Measurements from ENCODE around the gene TMEM175.

TMEM175 gene

DNA sequence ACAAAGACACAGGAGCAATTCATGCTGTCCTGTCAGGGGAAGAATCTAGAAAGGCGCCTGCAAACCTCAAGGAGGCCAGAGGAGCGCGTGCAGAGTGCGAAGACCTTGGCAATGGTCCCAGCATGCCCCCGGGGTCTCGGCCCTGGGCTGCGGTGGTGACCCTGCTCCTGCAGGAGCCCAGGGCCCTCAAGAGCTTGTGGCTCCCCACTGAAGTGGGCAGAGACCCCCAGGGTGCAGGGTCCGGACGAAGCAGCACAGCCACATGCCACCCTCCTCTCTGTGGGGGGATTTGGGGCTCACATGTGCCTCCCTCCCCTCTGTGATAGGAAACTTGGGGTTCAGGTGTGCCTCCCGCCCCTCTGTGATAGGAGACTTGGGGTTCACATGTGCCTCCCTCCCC lies 39.5 kb upstream of the TMEM175 start:
- no peaks in the 10 kb centered on the region for H3K4me1 ChIP-seq (ENCODE audit: insufficient read depth, low read length)
- no peak overlapping the region for H3K4me3 ChIP-seq (ENCODE audit: low read length)
- H3K27me3 ChIP-seq (ENCODE audit: insufficient read depth, low read length) = no peaks in the 10 kb centered on the region
- peaks cover 48% of the 10 kb centered on the region for H3K36me3 ChIP-seq (ENCODE audit: insufficient read depth, low read length)
- no peaks in the 10 kb centered on the region for H3K9me3 ChIP-seq (ENCODE audit: low read length)
- H2AFZ ChIP-seq (ENCODE audit: low read depth, low read length) = no peak overlapping the region

DNA sequence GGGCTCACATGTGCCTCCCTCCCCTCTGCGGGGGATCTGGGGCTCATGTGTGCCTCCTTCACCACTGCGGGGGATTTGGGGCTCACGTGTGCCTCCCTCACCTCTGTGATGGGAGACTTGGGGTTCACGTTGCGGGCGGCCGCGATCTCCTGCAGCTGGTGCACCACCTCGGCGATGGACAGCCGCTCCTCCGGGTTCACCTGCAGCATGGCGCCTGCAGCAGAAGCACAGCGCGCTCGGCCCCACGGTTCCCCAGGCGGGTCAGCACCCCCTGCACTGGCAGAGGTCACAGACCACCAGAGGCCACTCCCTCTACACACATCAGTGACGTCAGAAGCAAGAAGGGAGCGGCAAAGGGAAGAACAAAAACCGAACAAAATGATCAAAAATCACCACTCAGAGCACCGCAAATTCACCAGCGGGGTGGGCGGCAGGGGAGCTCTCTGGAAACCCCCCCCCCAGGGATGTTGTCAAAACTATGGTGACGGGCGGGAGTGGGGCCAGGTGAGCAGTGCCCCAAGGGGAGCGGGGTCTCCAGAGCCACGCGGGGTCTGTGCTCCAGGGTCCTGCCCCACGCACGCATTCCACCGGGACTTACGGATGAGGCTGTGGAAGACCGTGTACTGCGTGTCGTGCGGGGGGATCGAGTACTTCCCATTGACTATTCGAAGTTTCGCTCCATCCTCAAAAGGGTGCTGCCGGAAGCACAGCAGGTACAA lies 38.8 kb upstream of the TMEM175 start:
- Histone ChIP-seq H3K4me3 (ENCODE audit: low read length) (no peak overlapping the region), H3K36me3 (ENCODE audit: insufficient read depth, low read length) (peaks cover 46% of the 10 kb centered on the region)

DNA sequence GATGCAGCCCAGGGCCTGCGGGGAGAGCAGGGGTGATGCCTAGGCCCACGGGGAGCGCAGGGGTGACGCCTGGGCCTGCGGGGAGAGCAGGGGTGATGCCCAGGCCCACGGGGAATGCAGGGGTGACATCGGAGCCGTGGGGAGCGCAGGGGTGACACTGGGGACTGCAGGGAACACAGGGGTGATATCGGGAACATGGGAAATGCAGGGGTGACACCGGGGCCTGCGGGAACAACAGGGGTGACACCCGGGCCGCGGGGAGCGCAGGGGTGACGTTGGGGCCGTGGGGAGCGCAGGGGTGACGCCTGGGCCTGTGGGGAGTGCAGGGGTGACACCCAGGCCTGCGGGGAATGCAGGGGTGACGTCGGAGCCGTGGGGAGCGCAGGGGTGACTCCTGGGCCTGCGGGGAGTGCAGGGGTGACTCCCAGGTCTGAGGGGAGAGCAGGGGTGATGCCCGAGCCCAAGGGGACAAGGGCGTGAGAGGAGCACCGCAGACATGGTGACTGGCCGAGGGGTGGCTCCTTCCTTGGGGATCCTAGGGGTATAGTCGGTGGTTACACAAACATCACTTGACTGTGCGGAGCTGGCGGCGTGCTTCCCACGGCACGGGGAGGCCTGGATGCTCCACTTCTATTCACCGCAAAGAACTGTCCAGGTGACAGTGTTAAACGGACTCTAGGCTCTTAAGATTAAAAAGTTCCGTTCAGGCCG lies 38.1 kb upstream of the TMEM175 start:
- Histone ChIP-seq H3K4me1 (ENCODE audit: insufficient read depth, low read length) (no peaks in the 10 kb centered on the region), H3K9me3 (ENCODE audit: low read length) (no peaks in the 10 kb centered on the region), H3K4me3 (ENCODE audit: low read length) (no peak overlapping the region), H2AFZ (ENCODE audit: low read depth, low read length) (no peak overlapping the region), H3K27me3 (ENCODE audit: insufficient read depth, low read length) (no peaks in the 10 kb centered on the region), H3K36me3 (ENCODE audit: insufficient read depth, low read length) (peaks cover 42% of the 10 kb centered on the region)

More for the DNA sequence above, 38.8 kb upstream of the TMEM175 start:
- Histone ChIP-seq H2AFZ (ENCODE audit: low read depth, low read length) (no peak overlapping the region), H3K4me1 (ENCODE audit: insufficient read depth, low read length) (no peaks in the 10 kb centered on the region), H3K27me3 (ENCODE audit: insufficient read depth, low read length) (no peaks in the 10 kb centered on the region), H3K9me3 (ENCODE audit: low read length) (no peaks in the 10 kb centered on the region)

DNA sequence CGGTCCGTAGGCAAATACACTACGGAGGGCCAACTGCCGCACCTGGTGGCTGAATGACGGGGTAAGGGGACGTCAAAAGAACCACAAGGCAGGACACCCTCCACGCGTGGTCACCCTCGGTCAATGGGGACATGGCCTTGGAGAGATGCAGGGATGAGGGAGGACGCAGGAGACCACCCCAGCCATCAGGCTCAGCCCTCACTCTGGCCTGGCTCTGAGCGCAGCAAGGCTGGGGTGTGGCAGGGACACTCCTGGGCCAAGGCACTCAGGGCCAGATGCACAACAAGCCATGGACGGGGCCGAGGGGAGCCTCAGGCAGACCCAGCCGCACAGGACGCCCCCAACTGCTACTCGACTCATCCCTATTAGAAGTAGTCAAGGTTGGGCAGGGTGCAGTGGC lies 36.7 kb upstream of the TMEM175 start:
- Histone ChIP-seq H2AFZ (ENCODE audit: low read depth, low read length) (no peak overlapping the region), H3K4me1 (ENCODE audit: insufficient read depth, low read length) (no peaks in the 10 kb centered on the region), H3K36me3 (ENCODE audit: insufficient read depth, low read length) (peaks cover 38% of the 10 kb centered on the region), H3K9me3 (ENCODE audit: low read length) (no peaks in the 10 kb centered on the region), H3K27me3 (ENCODE audit: insufficient read depth, low read length) (no peaks in the 10 kb centered on the region), H3K4me3 (ENCODE audit: low read length) (no peak overlapping the region)

DNA sequence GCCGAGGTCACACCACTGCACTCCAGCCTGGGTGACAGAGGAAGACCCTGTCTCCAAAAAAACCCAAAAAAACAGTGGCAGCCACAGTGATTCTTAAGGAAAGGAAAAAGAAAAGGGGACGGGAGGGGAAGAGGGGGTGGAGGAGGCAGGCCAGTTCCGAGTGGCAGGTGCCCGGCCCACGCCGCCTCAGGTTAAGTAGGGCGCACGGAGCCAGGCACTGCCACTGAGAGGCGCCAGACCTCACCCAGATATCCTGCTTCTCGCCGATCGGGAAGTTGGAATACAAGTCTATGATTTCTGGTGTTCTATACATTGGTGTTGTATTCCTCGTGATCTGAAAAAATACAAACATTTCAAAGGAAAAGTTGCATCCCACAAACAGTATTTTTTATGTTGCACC lies 36.0 kb upstream of the TMEM175 start:
- peaks cover 36% of the 10 kb centered on the region for H3K36me3 ChIP-seq (ENCODE audit: insufficient read depth, low read length)
- no peaks in the 10 kb centered on the region for H3K9me3 ChIP-seq (ENCODE audit: low read length)
- no peaks in the 10 kb centered on the region for H3K27me3 ChIP-seq (ENCODE audit: insufficient read depth, low read length)

DNA sequence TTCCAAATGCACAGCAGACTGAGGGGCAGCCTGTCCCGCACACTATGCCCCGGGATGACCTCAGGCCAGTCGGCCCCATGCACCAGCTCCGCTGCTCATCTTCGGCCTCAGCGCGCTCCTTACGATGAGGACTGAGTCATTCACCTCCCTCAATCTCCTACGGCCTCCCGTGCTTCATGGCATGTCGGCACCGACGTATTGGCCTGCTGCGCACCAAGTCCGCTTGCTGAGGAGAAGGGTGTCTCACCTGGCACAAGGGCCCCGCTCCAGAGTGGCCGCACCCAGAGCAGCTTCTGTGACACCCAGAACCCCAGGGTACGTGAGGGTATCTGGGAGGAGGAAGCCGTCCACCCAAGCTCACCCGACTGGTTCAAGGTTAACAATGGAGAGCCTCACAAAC lies 35.6 kb upstream of the TMEM175 start:
- Histone ChIP-seq H3K9me3 (ENCODE audit: low read length) (no peaks in the 10 kb centered on the region), H3K27me3 (ENCODE audit: insufficient read depth, low read length) (no peaks in the 10 kb centered on the region), H3K36me3 (ENCODE audit: insufficient read depth, low read length) (peaks cover 36% of the 10 kb centered on the region), H3K4me3 (ENCODE audit: low read length) (no peak overlapping the region), H3K4me1 (ENCODE audit: insufficient read depth, low read length) (no peaks in the 10 kb centered on the region), H2AFZ (ENCODE audit: low read depth, low read length) (no peak overlapping the region)

More for the DNA sequence above, 36.0 kb upstream of the TMEM175 start:
- Histone ChIP-seq H2AFZ (ENCODE audit: low read depth, low read length) (no peak overlapping the region), H3K4me3 (ENCODE audit: low read length) (no peak overlapping the region), H3K4me1 (ENCODE audit: insufficient read depth, low read length) (no peaks in the 10 kb centered on the region)

DNA sequence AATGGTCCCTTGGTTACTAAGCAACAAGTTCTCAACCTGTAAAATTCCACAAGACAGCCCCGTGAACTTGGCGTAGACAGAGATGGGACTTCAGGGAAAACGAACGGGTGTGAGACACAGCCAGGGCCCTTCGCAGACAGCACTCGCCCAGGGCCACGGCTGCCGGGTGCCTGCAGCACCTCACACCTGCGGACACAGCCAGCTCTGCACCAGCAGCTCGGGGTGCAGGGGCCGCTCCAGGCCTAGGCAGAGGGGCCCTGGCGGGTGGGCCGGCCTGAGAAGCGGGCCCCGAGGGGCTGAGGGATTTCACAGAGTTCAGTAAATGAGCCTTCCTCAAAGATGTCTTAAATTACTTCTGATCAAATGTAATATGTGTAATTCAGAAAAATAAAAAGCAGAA lies 34.1 kb upstream of the TMEM175 start:
- no peaks in the 10 kb centered on the region for H3K4me1 ChIP-seq (ENCODE audit: insufficient read depth, low read length)
- no peaks in the 10 kb centered on the region for H3K9me3 ChIP-seq (ENCODE audit: low read length)
- no peak overlapping the region for H3K4me3 ChIP-seq (ENCODE audit: low read length)
- no peak overlapping the region for H2AFZ ChIP-seq (ENCODE audit: low read depth, low read length)
- H3K27me3 ChIP-seq (ENCODE audit: insufficient read depth, low read length) = no peaks in the 10 kb centered on the region
- peaks cover 33% of the 10 kb centered on the region for H3K36me3 ChIP-seq (ENCODE audit: insufficient read depth, low read length)

DNA sequence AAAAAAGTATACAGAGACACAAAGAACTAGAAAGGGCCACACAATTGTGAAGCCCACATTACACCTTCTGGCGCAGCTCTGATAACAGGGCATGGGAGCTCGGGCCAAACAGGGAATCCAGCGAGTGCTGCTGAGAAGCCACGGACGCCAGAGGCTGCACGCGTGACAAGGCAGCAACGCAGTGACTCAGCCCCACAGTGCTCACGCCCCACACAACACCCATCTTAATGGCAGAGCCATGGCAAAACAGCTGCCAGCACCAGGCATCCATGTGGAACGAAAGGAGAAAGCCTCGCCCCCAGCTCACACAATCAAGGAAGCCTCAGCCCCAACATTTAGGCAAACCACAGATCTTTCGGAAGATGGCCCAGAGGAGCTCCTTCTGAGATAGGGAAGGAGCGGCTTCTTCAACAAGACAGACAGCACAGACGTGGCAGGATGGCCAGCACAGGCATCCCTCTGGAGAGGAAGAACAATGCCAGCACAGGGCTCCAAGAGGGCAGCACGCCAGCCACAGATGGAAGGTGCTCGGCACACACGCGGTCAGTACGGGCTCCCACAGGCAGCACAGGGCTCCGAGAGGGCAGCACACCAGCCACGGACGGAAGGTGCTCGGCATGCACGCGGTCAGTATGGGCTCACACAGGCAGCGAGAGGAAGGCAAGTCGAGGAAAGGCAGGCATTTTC lies 33.2 kb upstream of the TMEM175 start:
- Histone ChIP-seq H3K4me3 (ENCODE audit: low read length) (no peak overlapping the region), H3K4me1 (ENCODE audit: insufficient read depth, low read length) (no peaks in the 10 kb centered on the region), H3K36me3 (ENCODE audit: insufficient read depth, low read length) (peaks cover 29% of the 10 kb centered on the region), H3K9me3 (ENCODE audit: low read length) (no peaks in the 10 kb centered on the region), H2AFZ (ENCODE audit: low read depth, low read length) (no peak overlapping the region), H3K27me3 (ENCODE audit: insufficient read depth, low read length) (no peaks in the 10 kb centered on the region)

DNA sequence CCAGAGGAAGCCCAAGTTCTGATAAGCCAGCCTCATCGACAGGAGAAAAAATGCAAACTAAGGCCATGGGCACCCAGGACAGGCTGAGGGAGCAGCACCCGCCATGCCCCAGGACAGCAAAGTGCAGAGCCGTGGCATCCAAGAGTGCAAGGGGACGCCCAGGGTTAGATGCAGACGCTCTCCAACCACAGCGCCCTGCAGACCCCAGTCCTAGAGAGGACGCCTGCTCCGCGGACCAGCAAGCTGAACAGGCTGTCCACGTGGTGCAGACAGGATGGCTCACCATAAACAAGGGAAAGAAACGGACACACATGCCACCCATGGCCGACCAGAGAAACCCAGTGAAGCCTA lies 32.7 kb upstream of the TMEM175 start:
- no peak overlapping the region for H3K4me3 ChIP-seq (ENCODE audit: low read length)
- no peaks in the 10 kb centered on the region for H3K9me3 ChIP-seq (ENCODE audit: low read length)
- H3K4me1 ChIP-seq (ENCODE audit: insufficient read depth, low read length) = no peaks in the 10 kb centered on the region
- H2AFZ ChIP-seq (ENCODE audit: low read depth, low read length) = no peak overlapping the region
- H3K27me3 ChIP-seq (ENCODE audit: insufficient read depth, low read length) = no peaks in the 10 kb centered on the region
- H3K36me3 ChIP-seq (ENCODE audit: insufficient read depth, low read length) = peaks cover 29% of the 10 kb centered on the region

DNA sequence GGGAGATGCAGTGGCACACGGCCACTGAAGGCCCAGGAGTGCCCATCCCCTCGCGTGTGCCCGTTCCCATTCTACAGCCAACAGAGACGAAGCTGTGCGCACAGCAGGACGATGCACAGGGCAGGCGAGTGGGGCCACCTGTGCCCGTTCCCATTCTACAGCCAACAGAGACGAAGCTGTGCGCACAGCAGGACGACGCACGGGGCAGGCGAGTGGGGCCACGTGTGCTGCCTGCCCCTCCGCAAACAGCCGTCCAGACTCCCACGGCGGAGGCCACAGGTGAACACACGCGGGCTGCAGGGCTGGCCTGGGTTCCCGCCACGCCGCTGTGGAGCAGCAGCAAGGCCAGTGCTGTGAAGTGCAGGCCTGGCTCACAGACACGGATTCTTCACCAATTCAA lies 32.2 kb upstream of the TMEM175 start:
- Histone ChIP-seq H3K27me3 (ENCODE audit: insufficient read depth, low read length) (no peaks in the 10 kb centered on the region), H3K36me3 (ENCODE audit: insufficient read depth, low read length) (peaks cover 27% of the 10 kb centered on the region), H3K4me3 (ENCODE audit: low read length) (no peak overlapping the region), H3K4me1 (ENCODE audit: insufficient read depth, low read length) (no peaks in the 10 kb centered on the region), H2AFZ (ENCODE audit: low read depth, low read length) (no peak overlapping the region), H3K9me3 (ENCODE audit: low read length) (no peaks in the 10 kb centered on the region)

DNA sequence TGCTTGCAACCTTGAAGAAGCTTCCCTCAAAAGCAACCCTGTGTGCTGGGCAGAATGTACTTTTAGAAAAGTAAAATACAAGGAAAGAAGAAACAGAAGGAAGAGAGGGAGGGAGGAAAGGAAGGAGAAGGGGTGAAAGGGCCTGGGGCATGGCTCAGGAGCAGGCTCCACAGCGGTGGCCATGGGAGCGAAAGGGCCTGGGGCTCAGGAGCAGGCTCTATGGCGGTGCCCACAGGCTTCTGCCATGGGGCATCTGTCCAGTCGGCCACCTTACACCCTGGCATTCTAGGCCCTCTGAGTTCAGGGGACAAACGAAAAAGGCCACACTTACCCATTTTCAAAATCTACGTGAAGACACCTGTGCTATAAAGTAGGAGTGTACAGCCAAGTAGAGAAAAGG lies 31.5 kb upstream of the TMEM175 start:
- H3K9me3 ChIP-seq (ENCODE audit: low read length) = no peaks in the 10 kb centered on the region
- no peak overlapping the region for H2AFZ ChIP-seq (ENCODE audit: low read depth, low read length)
- H3K27me3 ChIP-seq (ENCODE audit: insufficient read depth, low read length) = no peaks in the 10 kb centered on the region

DNA sequence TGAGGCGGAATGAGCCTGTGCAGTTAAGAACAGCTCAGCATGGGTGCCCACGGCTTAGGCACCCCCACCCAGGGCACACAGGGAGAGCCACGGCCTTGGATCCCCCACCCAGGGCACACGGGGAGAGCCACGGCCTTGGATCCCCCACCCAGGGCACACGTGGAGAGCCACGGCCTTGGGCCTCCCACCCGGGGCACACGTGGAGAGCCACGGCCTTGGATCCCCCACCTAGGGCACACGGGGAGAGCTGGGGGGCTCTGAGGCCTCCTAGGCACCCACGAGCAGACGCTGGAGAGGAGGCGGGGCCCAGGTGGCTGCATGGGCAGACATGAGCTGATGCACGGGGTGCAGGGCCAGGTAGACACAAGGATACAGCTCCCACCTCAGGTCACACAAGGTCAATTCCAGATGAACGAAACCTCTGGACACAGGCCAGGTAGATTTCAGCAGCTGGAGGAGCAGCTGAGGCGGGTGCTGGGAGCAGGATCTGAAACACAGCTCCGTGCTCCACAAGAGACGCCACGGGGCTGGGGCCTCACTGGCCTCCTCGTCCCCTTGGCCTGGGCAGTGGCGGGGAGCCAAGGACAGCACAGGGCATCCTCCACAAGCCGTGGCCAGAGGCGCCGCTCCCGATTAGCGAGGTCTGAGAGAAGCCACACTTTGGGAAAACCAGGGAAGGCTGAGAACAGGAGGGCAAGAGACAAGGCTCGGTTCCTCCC lies 30.9 kb upstream of the TMEM175 start:
- H3K27me3 ChIP-seq (ENCODE audit: insufficient read depth, low read length) = no peaks in the 10 kb centered on the region
- no peak overlapping the region for H2AFZ ChIP-seq (ENCODE audit: low read depth, low read length)
- H3K9me3 ChIP-seq (ENCODE audit: low read length) = no peaks in the 10 kb centered on the region
- no peak overlapping the region for H3K4me3 ChIP-seq (ENCODE audit: low read length)
- H3K4me1 ChIP-seq (ENCODE audit: insufficient read depth, low read length) = peaks cover 4% of the 10 kb centered on the region
- peaks cover 19% of the 10 kb centered on the region for H3K36me3 ChIP-seq (ENCODE audit: insufficient read depth, low read length)

More for the DNA sequence above, 31.5 kb upstream of the TMEM175 start:
- Histone ChIP-seq H3K4me3 (ENCODE audit: low read length) (no peak overlapping the region), H3K4me1 (ENCODE audit: insufficient read depth, low read length) (no peaks in the 10 kb centered on the region), H3K36me3 (ENCODE audit: insufficient read depth, low read length) (peaks cover 21% of the 10 kb centered on the region)

Measured in neuron (in vitro differentiated cells).